ENCODE data around the gene PCSK9.

GRCh38 chr1:54998100-54998499, 41.2 kb upstream of the PCSK9 start:
- TF ChIP-seq ZNF432 (CRISPR knock-in tag; IDR thresholded peaks at IDR 0.05; ENCODE audit: borderline replicate concordance) (no peak), ZFX (CRISPR knock-in tag; IDR thresholded peaks at IDR 0.05; ENCODE audit: low read depth) (no peak), SP2 (CRISPR knock-in tag; IDR thresholded peaks at IDR 0.05) (no peak)
